Loucy (cell line): ENCODE data around the gene PNMA6A.
"Not testable (repeated sequence)": the region's sequence is repeated elsewhere in the genome, so short reads cannot be mapped to it uniquely, and the experiment has no call there.

Experiments used
- H2AFZ ChIP-seq: fragments of 200-600 bp; sonication (generic); 2 replicates; pipeline ENCODE4 v1.6.0; 2016; ENCODE audit warnings: antibody characterized with exemption, mild to moderate bottlenecking, low read length, moderate library complexity
- H3F3A ChIP-seq: fragments of 200-600 bp; 2 replicates; pipeline ENCODE4 v1.6.0; 2016; ENCODE audit warnings: antibody characterized with exemption, low read depth, mild to moderate bottlenecking
- H3K27me3 ChIP-seq: fragments of 200-600 bp; sonication (generic); 2 replicates; pipeline ENCODE4 v1.6.1; 2014; ENCODE audit warnings: low read length, mild to moderate bottlenecking; ENCODE audit not compliant: insufficient read depth, poor library complexity, severe bottlenecking
- H3K36me3 ChIP-seq: fragments of 200-600 bp; sonication (generic); 2 replicates; pipeline ENCODE4 v1.6.1; 2016; ENCODE audit warnings: low read length; ENCODE audit not compliant: insufficient read depth
- H3K4me1 ChIP-seq: fragments of 200-600 bp; sonication (generic); 2 replicates; pipeline ENCODE4 v1.5.1; 2014; ENCODE audit warnings: low read length, mild to moderate bottlenecking; ENCODE audit not compliant: insufficient read depth, poor library complexity, severe bottlenecking
- H3K4me2 ChIP-seq: fragments of 200-600 bp; sonication (generic); 2 replicates; pipeline ENCODE4 v1.6.0; 2014; ENCODE audit warnings: antibody characterized with exemption, low read length, low read depth, mild to moderate bottlenecking; ENCODE audit not compliant: poor library complexity, severe bottlenecking
- H3K4me3 ChIP-seq: fragments of 200-600 bp; sonication (generic); 2 replicates; pipeline ENCODE4 v1.5.1; 2014; ENCODE audit warnings: low read length, mild to moderate bottlenecking, mixed read lengths; ENCODE audit not compliant: poor library complexity, severe bottlenecking
- H3K79me2 ChIP-seq: fragments of 200-600 bp; sonication (generic); 2 replicates; pipeline ENCODE4 v1.6.1; 2014; ENCODE audit warnings: low read length; ENCODE audit not compliant: insufficient read depth
- H3K9ac ChIP-seq: fragments of 200-600 bp; sonication (generic); 2 replicates; pipeline ENCODE4 v1.6.0; 2014; ENCODE audit warnings: mild to moderate bottlenecking, low read depth, low read length, moderate library complexity; ENCODE audit not compliant: poor library complexity, severe bottlenecking
- H3K9me2 ChIP-seq: fragments of 200-600 bp; sonication (generic); replicated peaks from 2 replicates; pipeline ENCODE4 v1.6.1; 2016; ENCODE audit warnings: low read depth, low read length, mixed read lengths
- H3K9me3 ChIP-seq: fragments of 200-600 bp; sonication (generic); 2 replicates; pipeline ENCODE4 v1.6.1; 2014; ENCODE audit warnings: mild to moderate bottlenecking, antibody characterized with exemption, low read length, low read depth; ENCODE audit not compliant: insufficient read depth
- H4K20me1 ChIP-seq: fragments of 200-600 bp; sonication (generic); 2 replicates; pipeline ENCODE4 v1.6.0; 2014; ENCODE audit warnings: antibody characterized with exemption, low read length, mild to moderate bottlenecking; ENCODE audit not compliant: insufficient read depth, poor library complexity, severe bottlenecking
- EZH2phosphoT487 ChIP-seq: fragments of 200-600 bp; IDR thresholded peaks from 2 replicates; pipeline ENCODE4 v1.6.1; 2018; ENCODE audit warnings: antibody characterized with exemption, mild to moderate bottlenecking, moderate library complexity, borderline replicate concordance
- TF ChIP-seq, protein P1 (sequence below): fragments of 200-600 bp; sonication (generic); conservative IDR thresholded peaks from 2 replicates; pipeline ENCODE4 v1.5.1; 2014; ENCODE audit warnings: mild to moderate bottlenecking, antibody characterized with exemption, low read length

The PNMA6A gene

DNA sequence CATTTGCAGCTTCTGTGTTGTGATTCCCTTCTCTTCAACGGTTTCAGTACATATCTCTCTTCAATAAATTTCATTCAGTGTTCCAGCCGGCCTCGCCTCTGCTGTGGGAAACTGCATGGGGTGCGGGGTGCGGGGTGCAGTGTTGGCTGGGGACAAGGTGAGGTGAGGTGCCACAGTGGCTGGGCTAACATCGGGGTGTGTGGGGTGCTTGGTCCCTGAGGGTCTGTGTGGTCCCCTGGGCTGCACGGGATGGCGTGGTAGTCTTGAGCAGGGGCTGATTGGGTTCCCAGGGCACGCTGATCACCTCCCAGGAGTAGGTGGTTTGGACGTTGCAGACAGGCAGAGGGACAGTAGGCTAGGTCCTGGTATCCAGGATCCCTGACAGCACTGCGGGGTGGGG lies 2.7 kb downstream of the PNMA6A start:
- Histone ChIP-seq H3F3A (no peaks in the 10 kb centered on the region), H3K9me2 (no peaks in the 10 kb centered on the region), H4K20me1 (no peaks in the 10 kb centered on the region), H3K4me3 (no peak overlapping the region), H3K79me2 (no peaks in the 10 kb centered on the region), H3K4me1 (no peaks in the 10 kb centered on the region), H3K27me3 (no peaks in the 10 kb centered on the region), H3K9me3 (no peaks in the 10 kb centered on the region), H3K36me3 (no peaks in the 10 kb centered on the region), H3K4me2 (no peak overlapping the region), H3K9ac (no peak overlapping the region), H2AFZ (no peak overlapping the region)
- no peak for TF ChIP-seq EZH2phosphoT487
- TF ChIP-seq, protein P1, sequence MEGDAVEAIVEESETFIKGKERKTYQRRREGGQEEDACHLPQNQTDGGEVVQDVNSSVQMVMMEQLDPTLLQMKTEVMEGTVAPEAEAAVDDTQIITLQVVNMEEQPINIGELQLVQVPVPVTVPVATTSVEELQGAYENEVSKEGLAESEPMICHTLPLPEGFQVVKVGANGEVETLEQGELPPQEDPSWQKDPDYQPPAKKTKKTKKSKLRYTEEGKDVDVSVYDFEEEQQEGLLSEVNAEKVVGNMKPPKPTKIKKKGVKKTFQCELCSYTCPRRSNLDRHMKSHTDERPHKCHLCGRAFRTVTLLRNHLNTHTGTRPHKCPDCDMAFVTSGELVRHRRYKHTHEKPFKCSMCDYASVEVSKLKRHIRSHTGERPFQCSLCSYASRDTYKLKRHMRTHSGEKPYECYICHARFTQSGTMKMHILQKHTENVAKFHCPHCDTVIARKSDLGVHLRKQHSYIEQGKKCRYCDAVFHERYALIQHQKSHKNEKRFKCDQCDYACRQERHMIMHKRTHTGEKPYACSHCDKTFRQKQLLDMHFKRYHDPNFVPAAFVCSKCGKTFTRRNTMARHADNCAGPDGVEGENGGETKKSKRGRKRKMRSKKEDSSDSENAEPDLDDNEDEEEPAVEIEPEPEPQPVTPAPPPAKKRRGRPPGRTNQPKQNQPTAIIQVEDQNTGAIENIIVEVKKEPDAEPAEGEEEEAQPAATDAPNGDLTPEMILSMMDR, result no peak

DNA sequence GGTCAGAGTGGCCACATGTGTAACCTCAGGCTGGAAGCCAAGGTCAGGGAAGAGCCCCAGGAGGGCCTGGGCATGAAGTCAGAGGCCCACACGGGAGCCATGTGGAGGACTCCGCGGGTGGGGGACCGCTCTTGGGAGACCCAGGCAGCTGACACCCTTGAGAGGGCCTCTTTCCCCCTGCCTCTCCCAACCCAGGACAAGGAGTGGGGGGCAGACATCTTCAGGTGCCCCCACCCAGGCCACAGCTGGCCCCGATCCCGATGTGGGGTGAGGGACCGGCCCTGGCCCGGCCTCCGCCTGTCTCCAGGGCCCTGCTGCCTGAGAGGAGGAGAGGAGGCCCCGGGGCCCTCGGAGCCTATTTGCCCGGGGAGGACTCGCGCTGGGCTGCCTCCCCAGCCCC lies 3.1 kb downstream of the PNMA6A start:
- no peaks in the 10 kb centered on the region for H3K36me3 ChIP-seq
- no peaks in the 10 kb centered on the region for H3K9me2 ChIP-seq
- no peaks in the 10 kb centered on the region for H3K79me2 ChIP-seq
- H3K9me3 ChIP-seq, result no peaks in the 10 kb centered on the region
- no peak for TF ChIP-seq EZH2phosphoT487
- TF ChIP-seq, protein P1, result no peak
- H3K9ac ChIP-seq, result no peak overlapping the region
- no peaks in the 10 kb centered on the region for H4K20me1 ChIP-seq
- no peaks in the 10 kb centered on the region for H3K27me3 ChIP-seq
- no peak overlapping the region for H3K4me2 ChIP-seq
- no peaks in the 10 kb centered on the region for H3K4me1 ChIP-seq
- H2AFZ ChIP-seq, result no peak overlapping the region
- H3K4me3 ChIP-seq, result no peak overlapping the region
- H3F3A ChIP-seq, result no peaks in the 10 kb centered on the region

DNA sequence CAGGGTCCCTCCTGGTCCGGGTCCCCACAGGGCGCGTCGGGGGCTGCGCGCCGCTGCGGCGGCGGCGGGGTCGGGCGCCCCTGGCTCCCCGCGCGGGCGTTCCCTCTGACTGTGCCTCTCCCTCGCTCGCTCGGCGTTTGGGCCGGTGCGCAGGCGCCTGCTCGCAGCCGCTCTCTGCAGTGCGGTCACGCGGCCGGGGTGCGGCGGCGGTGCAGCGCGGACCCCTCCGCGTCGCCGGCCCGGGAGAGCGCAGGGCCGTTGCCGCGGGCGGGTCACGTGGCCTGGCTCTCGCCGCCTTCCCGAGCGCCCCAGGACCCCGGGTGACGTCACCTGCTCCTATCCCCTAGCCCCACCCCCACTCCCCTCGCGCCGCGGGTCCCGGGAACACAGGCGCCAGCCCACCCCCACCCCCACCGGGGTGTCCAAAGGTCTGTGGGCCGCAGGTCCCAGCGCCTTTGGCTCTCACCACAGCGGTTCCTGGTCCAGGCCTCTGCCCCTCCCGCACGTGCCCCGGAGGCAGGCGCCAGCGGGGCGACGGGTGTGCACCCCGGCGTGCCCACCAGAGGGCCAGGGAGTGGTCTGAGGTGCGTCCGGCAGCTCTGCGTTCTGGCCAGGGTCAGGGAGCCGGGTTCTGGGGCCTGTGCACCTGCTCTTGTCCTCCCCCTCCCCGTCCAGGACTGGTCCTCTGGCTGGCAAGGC lies 5.3 kb downstream of the PNMA6A start:
- not testable (repeated sequence) for H3K4me2 ChIP-seq, H4K20me1 ChIP-seq, H3K4me3 ChIP-seq, H3F3A ChIP-seq, H3K9me2 ChIP-seq, H3K27me3 ChIP-seq, H3K36me3 ChIP-seq, H3K4me1 ChIP-seq, H3K9ac ChIP-seq, H3K79me2 ChIP-seq, H3K9me3 ChIP-seq, H2AFZ ChIP-seq

DNA sequence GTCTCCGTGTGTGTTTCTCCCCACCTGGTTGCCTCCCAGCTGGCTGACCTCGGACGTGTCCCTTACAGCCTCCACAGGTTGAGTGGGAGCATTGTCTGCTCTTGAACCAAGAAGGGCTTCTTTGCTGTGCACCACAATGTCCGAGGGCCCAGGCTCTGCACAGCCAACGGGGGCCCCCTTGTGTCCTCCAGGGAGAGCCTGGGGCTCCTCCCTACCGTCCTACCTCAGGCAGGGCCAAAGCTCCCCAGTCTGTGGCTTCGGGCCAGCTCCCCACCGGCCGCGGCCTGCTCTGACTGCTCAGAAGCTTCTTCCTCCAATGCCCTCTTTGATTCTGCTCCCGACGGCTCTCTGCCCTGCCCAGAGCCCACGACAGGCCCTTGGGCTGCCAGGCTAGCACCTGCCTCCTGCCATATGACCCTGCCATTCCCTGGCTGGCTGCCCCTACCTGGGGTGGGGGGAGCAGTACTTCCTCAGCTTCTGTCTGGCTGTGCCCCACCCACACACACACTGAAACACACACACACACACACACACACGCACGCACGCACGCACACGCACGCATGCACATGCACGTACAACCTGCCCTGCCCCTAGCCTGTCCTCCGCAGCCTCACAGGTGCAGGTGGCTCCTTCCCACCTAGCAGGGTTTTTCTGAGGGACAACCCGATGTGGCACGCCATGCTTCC lies 11.1 kb downstream of the PNMA6A start:
- not testable (repeated sequence) for H3K9me3 ChIP-seq, H2AFZ ChIP-seq, H3K36me3 ChIP-seq, H3F3A ChIP-seq, H3K79me2 ChIP-seq, H3K27me3 ChIP-seq, H3K4me3 ChIP-seq, H3K4me1 ChIP-seq, H3K9me2 ChIP-seq, H4K20me1 ChIP-seq, H3K4me2 ChIP-seq, H3K9ac ChIP-seq
